Thoracic aorta (tissue), 2 donors: ENCODE results near the gene PRPF31. TPM values are rescaled to one million over a fixed set of nuclear protein-coding genes. Genes with fewer than 3 reads are reported as not detected.

Source experiments
- ATAC-seq: fragments of 150-250 bp; one replicate; pipeline ENCODE4 v1.8.0; 2017; ENCODE audit warnings: low read depth; ENCODE audit not compliant: insufficient number of reproducible peaks, low FRiP score
- DNase-seq: peaks from one replicate; pipeline ENCODE4 v3.0.0-alpha.2; 2020; ENCODE audit warnings: low spot score
- H3K27ac ChIP-seq, 2 donors: fragments of 200-600 bp; sonication (generic); 1 replicate in 1 of 2; 2 replicates in 1 of 2; pipeline ENCODE4 v1.5.1; 2016; ENCODE audit warnings: mild to moderate bottlenecking in 2 of 2, moderate library complexity in 2 of 2
- H3K27me3 ChIP-seq: fragments of 200-600 bp; sonication (generic); replicated peaks from 2 replicates; pipeline ENCODE4 v1.6.0; 2016; ENCODE audit warnings: mild to moderate bottlenecking; ENCODE audit not compliant: insufficient read depth
- H3K36me3 ChIP-seq: fragments of 200-600 bp; sonication (generic); one replicate; pipeline ENCODE4 v1.5.1; 2016
- H3K4me1 ChIP-seq, 2 donors: fragments of 200-600 bp; sonication (generic); 1 replicate in 1 of 2; 2 replicates in 1 of 2; pipeline versions ENCODE4 v1.5.1 to v1.6.0; 2016; ENCODE audit warnings: low read depth in 2 of 2, mild to moderate bottlenecking in 1 of 2; ENCODE audit not compliant: control insufficient read depth in 1 of 2
- H3K4me3 ChIP-seq: fragments of 200-600 bp; sonication (generic); 2 replicates; pipeline ENCODE4 v1.5.1; 2016; ENCODE audit warnings: mild to moderate bottlenecking
- H3K9me3 ChIP-seq: fragments of 200-600 bp; sonication (generic); 2 replicates; pipeline ENCODE4 v1.5.1; 2016
- total RNA-seq, 2 donors: library from RNA; depleted of rRNA; stranded (reverse); fragments of >200 nt; gene quantifications; one replicate each; pipeline versions ENCODE4 v1.1.0 to v1.2.3, GENCODE V29; 2016
- TF ChIP-seq, protein P1 (sequence below): fragments of 200-600 bp; sonication (generic); IDR thresholded peaks from one replicate; pipeline ENCODE4 v1.5.1; 2019; ENCODE audit warnings: antibody characterized with exemption

Gene PRPF31
- total RNA-seq, 2 donors from 2014 or later = 48.2 to 54.3 TPM

DNA sequence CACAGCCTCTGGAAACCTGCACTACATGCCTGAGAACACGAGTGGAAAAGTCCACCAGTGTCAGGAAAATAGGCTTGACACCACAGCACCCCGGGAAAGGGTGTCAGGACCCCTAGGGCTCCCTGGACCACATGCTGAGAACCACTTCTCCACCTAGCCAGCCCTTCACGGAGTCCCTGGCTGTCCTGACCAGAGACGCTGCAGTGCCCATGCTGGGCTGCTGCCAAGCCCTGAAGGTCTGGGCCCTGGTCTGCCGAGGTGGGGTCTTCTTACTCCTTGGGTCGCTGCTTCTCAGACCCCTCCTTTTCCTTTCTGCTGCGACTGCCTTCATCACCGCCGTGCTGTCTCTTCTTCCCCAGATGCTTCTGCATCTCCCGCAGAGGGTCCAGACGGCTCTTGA is 40.9 kb downstream of the PRPF31 start:
- TF ChIP-seq, protein P1, sequence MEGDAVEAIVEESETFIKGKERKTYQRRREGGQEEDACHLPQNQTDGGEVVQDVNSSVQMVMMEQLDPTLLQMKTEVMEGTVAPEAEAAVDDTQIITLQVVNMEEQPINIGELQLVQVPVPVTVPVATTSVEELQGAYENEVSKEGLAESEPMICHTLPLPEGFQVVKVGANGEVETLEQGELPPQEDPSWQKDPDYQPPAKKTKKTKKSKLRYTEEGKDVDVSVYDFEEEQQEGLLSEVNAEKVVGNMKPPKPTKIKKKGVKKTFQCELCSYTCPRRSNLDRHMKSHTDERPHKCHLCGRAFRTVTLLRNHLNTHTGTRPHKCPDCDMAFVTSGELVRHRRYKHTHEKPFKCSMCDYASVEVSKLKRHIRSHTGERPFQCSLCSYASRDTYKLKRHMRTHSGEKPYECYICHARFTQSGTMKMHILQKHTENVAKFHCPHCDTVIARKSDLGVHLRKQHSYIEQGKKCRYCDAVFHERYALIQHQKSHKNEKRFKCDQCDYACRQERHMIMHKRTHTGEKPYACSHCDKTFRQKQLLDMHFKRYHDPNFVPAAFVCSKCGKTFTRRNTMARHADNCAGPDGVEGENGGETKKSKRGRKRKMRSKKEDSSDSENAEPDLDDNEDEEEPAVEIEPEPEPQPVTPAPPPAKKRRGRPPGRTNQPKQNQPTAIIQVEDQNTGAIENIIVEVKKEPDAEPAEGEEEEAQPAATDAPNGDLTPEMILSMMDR = no peak
- Histone ChIP-seq H3K4me3 (no peak overlapping the region), H3K36me3 (peaks cover 51% of the 10 kb centered on the region), H3K4me1 (peaks cover 16 to 23% of the 10 kb centered on the region in 2 donors), H3K9me3 (no peaks in the 10 kb centered on the region), H3K27me3 (no peaks in the 10 kb centered on the region), H3K27ac (no peak overlapping the region)
- DNase-seq (no peak), ATAC-seq (no peak)

DNA sequence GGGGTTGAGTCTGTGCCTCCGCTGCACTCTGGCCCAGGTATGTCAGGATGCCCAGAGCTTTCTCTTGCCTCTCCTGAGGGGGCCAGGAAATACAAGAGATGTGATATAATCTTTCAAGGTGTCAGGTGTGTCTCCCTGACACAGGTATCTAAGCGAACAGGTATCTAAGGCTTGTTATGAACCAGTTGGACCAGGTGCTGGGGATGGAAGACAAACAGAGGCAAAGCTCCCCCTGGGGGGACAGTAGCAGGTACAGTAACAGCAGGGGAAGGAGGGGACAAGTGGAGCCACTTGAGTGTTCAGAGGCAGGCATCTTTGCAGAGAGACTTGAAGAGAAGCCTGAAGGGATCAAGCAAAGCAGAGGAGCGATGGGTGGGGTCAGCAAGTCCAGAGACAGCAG is 41.4 kb downstream of the PRPF31 start:
- H3K4me1 ChIP-seq = peaks cover 16 to 28% of the 10 kb centered on the region in 2 donors
- H3K9me3 ChIP-seq = no peaks in the 10 kb centered on the region
- ATAC-seq (no peak), DNase-seq (no peak)
- H3K27me3 ChIP-seq = no peaks in the 10 kb centered on the region
- H3K27ac ChIP-seq = no peak overlapping the region
- peaks cover 48% of the 10 kb centered on the region for H3K36me3 ChIP-seq
- H3K4me3 ChIP-seq = no peak overlapping the region
- TF ChIP-seq, protein P1 = no peak

DNA sequence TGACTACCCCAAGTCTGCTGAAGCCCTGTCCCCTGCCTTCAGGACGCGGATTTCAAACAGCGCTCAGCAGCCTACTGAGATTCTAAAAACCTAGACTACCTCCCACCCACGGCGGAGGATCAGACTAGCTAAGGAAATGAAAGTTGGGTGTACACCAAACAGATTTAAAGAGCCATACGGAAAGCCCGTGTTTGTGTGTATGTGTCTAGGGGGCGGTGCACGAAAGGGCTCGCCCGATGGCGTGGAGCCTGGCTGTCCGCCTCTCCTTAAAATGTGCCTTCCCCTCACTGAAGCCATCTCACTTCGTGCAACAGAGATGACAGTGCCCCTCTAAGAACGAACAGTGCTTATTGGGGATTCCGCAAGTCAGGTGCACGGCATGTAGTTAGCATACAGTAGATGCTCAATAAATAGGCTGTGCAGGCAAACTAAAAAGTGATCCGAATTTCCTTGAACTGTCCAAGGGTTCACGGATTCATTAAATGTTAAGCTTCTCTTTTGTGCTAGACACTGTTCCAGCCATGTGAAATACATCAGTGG is 43.3 kb downstream of the PRPF31 start:
- Histone ChIP-seq H3K27ac (peak overlapping the region; percentile 92 to 99), H3K27me3 (no peaks in the 10 kb centered on the region), H3K4me3 (peak overlapping the region; percentile 80), H3K9me3 (no peaks in the 10 kb centered on the region), H3K4me1 (peaks cover 16 to 29% of the 10 kb centered on the region in 2 donors), H3K36me3 (peaks cover 31% of the 10 kb centered on the region)
- TF ChIP-seq, protein P1 = no peak
- DNase-seq (no peak), ATAC-seq (no peak)

DNA sequence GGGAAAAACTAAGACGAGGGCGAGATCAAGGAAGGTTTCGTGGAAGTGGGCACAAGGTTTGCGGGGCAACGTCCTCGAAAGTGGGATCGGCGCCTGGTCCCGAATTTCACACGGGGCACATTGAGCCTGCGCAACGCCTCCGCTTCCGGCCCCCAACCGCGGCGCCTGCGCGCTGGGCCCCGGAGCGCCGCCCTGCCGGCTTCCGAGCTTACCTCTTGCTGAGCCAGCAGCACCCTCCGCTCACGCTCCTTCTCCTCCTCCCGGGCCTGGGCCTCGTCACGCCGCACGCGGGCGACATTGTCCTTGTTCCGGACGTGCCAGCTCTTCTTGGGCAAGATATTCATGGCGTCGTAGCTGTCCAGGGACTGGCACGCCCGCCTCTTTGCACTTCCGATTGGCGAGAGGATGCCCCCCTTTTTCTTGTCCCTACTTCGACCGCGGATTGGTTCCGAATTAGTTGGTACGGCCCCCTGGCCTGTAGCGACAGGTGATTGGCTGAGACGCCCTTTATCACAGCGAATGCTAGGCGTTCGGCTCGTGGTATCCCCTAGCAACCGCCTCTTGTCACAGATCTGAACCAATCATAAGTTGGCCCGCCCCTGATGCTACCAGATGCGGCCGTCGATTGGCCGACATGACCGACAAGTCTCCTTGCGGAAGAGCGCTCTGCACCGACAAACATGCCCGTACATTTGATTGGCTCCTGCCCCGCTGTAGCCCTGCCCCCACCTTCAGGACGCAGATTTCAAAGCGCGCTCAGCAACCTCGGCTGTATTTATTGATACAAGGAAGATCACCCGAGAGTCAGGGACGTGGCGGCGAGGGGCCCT is 44.0 kb downstream of the PRPF31 start, which contains the start of gene LENG1:
LENG1 (minus strand) TSS at position 370 of the 830 bp plus-strand sequence; CDS start at position 344, 26 bp downstream.
- H3K4me3 ChIP-seq = peak within 1 kb of the TSS; percentile 80
- ATAC-seq = peak; percentile 98
- TF ChIP-seq, protein P1 = peak; percentile 16
- H3K4me1 ChIP-seq = peaks cover 16 to 29% of the 10 kb centered on the region in 2 donors
- H3K9me3 ChIP-seq = no peaks in the 10 kb centered on the region
- peaks cover 26% of the 10 kb centered on the region for H3K36me3 ChIP-seq
- H3K27me3 ChIP-seq = peaks cover under 1% of the 10 kb centered on the region
- H3K27ac ChIP-seq = peak within 1 kb of the TSS; percentile 92 to 99
- DNase-seq = peak; percentile 100

DNA sequence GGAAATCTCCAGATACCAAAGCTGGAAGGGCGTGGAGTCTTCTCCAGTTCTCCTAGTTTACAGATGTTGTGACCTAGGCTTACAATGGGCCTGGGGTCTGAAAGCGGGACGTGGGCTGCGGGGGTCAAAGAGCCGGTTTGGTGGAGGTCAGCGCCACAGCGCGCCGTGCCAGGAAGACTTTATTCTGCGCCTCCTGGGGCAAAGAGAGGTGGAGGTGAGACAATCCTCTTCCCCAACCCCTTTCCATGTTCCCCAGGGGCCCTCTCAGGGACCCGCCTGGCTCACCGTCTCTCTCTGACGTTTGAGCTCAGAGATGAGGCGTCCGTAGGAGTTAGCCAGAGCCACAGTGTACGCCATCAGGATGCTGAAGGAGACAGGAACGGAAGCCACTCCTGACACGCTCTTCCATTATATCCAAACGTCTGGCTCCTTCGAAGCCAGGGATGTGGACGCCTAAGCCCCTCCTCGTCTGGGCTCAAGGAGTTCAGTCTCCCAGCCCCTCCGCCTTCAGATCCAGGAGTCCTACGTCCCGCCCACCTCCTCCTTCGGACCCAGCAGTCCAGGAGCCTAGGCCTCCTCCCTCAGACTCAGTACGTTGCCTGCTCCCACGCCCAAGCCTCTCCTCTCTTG is 44.7 kb downstream of the PRPF31 start:
- H3K36me3 ChIP-seq = peaks cover 20% of the 10 kb centered on the region
- ATAC-seq = no peak
- peaks cover 4% of the 10 kb centered on the region for H3K27me3 ChIP-seq
- peaks cover 16 to 29% of the 10 kb centered on the region in 2 donors for H3K4me1 ChIP-seq
- H3K9me3 ChIP-seq = no peaks in the 10 kb centered on the region
- H3K4me3 ChIP-seq = peak overlapping the region; percentile 80
- H3K27ac ChIP-seq = peak overlapping the region; percentile 77 to 82
- TF ChIP-seq, protein P1 = no peak
- no peak for DNase-seq
